Activated CD4-positive, alpha-beta T cell treated with anti-CD3 and anti-CD28 coated beads, Interleukin-2, Interleukin-6, amounts not matched to agents 100 ng/mL and 50 ng/mL, durations not matched to agents 16 hours and 8 hours (primary cell): ENCODE data around the gene RASA3.
"Not testable (repeated sequence)": the region's sequence is repeated elsewhere in the genome, so short reads cannot be mapped to it uniquely, and the experiment has no call there.

Experiments used
- DNase-seq: peaks from one replicate; pipeline ENCODE4 v3.0.0-alpha.2; 2020

The RASA3 gene, protein sequence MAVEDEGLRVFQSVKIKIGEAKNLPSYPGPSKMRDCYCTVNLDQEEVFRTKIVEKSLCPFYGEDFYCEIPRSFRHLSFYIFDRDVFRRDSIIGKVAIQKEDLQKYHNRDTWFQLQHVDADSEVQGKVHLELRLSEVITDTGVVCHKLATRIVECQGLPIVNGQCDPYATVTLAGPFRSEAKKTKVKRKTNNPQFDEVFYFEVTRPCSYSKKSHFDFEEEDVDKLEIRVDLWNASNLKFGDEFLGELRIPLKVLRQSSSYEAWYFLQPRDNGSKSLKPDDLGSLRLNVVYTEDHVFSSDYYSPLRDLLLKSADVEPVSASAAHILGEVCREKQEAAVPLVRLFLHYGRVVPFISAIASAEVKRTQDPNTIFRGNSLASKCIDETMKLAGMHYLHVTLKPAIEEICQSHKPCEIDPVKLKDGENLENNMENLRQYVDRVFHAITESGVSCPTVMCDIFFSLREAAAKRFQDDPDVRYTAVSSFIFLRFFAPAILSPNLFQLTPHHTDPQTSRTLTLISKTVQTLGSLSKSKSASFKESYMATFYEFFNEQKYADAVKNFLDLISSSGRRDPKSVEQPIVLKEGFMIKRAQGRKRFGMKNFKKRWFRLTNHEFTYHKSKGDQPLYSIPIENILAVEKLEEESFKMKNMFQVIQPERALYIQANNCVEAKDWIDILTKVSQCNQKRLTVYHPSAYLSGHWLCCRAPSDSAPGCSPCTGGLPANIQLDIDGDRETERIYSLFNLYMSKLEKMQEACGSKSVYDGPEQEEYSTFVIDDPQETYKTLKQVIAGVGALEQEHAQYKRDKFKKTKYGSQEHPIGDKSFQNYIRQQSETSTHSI

DNA sequence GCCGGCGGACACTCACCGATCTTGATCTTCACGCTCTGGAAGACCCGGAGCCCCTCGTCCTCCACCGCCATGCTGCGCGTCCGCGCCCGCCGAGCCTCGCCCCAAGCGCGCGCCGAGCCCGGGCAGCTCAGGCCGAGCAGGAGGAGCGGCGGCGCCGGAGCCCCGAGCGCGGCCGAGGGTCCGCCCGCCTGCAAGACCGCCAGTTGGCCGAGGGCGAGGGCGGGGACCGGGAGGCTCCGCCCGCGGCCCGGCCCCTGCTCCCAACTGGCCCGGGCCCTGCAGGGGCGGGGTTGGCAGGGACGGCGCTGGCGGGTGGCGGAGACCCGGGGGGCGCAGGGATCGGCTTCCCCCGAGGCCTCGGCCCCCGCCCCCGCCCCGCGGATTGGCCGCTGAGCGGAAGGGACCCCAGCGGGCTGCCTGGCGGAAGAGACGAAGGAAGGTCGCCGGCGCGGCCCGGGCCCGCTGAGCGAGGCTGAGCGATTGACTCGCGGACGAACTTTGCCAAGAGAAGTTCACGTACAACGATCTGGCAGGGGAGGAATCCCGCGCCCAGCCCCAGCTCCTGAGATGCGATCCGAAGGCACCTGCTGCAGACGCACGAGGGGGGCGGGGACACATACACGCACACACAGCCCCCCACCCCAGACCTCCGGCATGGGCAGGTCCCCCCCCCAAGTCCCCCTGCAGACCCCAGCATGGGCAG lies at the start of gene RASA3:
Gene RASA3, minus strand, starts transcription at position 205 of the 703 bp plus-strand sequence. Its CDS starts 134 bp downstream, at position 71.
- peak; percentile 70 for DNase-seq

DNA sequence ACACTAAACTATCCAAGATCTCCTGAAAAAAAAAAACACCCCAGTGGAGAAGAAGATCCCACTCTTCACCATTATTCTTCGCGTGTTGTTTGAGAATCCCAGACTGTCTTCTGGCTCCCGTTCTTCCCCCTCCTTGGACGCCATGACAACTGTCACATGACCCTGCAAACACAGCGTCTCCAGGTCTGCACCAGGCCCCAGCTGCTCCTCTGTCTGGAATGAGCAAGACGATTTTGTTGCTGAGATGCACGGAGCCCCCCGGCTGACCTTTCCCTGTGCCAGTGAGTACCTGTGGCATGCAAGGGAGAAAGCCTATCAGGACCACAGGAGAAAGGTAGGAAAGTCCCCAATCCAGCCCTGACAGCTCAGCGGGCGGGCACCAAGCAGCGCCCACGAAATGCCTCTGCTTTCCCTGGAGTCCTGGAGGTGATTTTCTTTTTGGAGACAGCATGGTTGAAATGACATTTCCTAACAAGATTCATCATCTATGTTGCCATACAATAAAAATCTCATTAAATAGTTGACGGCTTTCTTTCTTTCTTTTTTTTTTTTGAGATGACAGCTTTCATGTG lies 46.8 kb upstream of the RASA3 start, which contains the start of gene CFAP97D2:
Gene CFAP97D2, plus strand, starts transcription at position 171 of the 572 bp plus-strand sequence. Its CDS starts 74 bp downstream, at position 245.
- DNase-seq: no peak

DNA sequence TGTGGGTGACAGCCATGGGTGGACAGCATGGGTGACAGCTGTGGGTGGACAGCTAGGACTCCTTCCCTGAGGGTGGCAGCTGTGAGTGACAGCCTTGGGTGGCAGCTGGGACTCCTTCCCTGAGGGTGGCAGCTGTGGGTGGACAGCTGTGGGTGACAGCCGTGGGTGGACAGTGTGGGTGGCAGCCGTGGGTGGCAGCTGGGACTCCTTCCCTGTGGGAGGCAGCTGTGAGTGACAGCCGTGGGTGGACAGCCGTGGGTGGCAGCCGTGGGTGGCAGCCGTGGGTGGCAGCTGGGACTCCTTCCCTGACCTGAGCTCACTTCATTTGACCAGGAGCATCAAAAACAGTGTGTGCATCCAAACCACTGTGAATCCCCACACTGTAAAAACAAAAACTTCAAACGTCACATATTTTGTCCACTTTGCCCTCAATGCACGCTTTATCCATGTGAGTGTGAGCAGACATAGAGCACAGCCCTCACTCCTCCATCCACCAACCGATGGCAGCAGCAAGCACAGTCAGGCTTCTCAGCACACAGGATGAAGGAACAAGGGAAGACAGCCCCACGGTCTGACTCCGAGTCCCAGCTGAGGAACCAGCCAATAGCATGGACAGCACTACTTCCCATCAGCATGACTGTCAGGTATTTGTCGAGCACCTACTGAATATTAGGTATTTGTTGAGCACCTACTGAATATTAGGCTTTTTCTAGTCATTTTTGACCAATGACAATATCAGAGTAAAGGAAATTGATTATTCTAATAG lies 45.0 kb upstream of the RASA3 start:
- DNase-seq: no peak

DNA sequence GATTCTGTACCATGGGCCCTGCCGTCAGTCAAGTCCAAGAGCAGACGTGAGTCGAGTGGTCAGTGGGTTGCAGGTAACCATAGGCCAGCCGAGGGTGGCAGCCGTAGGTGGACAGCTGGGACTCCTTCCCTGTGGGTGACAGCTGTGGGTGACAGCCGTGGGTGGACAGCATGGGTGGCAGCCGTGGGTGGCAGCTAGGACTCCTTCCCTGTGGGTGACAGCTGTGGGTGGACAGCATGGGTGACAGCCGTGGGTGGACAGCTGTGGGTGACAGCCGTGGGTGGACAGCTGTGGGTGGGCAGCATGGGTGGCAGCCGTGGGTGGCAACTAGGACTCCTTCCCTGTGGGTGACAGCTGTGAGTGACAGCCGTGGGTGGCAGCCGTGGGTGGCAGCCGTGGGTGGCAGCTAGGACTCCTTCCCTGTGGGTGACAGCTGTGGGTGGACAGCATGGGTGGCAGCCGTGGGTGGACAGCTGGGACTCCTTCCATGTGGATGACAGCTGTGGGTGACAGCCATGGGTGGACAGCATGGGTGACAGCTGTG lies 44.0 kb upstream of the RASA3 start:
- not testable (repeated sequence) for DNase-seq

DNA sequence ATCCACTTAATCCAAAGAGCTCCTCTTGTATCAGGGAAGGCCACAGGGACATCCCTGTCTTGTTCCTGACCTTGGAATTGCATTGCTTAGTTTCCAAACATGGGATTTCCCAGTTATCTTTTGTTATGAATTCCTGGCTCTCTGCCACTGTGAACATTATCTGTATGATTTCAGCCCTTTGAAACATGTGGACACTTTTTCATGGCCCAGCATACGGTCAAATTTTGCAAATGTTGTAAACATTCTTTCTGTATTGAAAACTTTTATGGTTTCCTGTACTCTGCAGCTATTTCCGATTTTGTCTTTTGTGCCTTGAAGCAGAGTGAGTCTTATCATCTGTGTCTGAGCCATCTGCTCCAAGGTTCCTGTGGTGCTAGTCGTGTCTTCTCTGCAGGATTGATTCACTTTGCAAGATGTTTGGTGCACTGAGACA lies 42.1 kb upstream of the RASA3 start:
- no peak for DNase-seq

DNA sequence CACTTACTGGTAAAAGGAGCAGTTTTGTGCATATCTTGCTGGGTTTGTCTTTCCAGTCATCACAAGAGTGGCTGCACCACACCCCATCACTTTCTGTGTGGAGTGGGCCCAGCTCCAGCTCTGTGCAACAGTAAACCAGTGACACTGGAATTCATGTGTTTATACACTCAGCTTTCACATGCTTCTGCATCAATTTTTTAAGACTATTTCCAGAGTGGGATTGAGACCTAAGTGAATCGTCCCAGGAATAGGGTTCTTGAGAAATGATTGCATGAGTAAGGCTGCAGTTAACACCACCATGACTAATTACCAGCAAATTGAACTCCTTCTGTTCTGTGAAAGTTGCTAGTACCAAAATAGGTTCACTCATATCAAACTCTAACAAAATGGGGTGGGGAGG lies 41.3 kb upstream of the RASA3 start:
- no peak for DNase-seq

DNA sequence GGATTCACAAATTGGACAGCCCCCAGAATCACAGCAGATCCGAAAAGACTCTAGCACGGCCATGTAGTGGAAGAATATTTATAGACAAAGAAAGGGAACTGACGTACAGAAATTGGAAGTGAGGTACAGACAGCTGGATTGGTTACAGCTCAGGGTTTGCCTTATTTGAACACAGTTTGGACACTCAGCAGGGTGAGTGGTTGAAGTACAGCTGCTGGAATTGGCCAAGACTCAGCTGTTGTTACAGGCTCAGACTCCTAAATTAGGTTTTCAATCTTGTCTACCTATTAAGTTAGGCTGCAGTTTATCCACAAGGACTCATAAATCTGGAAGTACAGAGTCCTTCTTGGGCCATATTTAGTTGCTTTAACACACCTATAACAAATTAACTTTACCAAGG lies 40.8 kb upstream of the RASA3 start:
- DNase-seq: no peak

DNA sequence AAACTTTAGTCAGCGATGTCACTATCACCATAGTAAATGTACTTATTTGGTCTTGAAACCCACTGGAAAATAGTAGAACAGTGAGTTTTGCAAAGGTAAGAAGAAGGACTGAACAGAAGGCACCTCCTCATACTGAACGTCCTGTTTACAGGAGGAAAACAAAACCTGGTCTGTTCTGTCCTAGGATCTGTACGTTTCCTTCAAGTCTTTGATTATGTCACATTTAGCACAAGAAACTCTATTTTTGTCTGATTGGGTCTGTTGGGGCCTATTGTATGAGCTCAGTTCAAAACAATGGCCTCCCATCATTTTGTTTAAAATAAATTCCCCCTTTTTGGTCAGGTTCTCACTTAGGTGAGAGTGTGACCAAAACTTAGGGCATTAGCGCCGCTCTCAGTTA lies 35.5 kb upstream of the RASA3 start:
- no peak for DNase-seq

DNA sequence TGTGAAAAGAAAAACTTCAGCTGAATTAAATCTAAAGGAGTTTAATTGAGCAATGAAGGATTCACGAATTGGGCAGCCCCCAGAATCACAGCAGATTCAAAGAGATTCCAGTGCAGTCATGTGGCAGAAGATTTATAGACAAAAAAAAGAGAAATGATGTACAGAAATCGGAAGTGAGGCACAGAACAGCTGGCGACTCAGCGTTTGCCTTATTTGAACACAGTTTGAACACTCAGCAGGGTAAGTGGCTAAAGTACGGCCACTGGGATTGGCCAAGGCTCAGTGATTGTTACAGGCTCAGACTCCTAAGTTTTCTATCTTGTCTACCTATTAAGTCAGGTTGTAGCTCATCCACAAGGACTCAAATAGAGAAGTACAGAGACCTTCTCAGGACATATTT lies 35.0 kb upstream of the RASA3 start:
- DNase-seq: no peak

DNA sequence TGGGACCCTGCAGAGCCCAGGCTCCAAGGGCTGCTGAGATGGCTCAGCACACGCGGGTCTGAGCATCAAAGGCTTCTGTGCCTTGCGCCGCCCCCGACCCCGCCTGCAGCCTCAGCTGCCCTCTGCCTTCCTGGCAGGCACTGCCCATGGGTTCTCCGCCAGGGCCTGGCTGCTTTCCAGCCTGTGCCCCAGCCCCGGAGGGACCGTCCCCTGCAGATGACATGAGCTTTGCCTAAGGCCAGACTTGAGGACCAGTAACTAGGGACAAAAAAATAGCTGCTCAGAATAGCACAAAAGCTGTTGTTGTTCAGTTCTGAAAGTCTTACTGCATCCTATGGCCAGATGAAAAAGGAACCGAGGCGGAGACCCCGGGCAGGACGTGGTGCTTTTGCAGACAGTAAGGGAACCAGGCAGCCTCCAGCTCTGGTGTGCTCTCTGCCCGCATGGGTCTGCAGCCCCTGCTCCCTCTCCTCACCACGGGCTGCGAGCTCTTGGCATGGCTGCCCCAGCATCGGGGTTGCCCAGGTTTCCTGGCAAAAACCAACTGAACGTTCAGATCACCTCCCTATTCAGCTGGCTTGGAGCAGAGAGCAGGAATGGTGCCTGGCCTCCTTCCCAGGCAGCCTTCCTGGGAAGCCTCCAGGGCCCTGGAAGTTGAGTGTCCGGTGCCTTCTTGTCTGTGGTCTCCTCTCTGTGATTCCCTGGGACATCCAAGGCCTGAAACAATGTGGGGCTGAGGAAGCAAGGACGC lies 34.1 kb upstream of the RASA3 start:
- no peak for DNase-seq

DNA sequence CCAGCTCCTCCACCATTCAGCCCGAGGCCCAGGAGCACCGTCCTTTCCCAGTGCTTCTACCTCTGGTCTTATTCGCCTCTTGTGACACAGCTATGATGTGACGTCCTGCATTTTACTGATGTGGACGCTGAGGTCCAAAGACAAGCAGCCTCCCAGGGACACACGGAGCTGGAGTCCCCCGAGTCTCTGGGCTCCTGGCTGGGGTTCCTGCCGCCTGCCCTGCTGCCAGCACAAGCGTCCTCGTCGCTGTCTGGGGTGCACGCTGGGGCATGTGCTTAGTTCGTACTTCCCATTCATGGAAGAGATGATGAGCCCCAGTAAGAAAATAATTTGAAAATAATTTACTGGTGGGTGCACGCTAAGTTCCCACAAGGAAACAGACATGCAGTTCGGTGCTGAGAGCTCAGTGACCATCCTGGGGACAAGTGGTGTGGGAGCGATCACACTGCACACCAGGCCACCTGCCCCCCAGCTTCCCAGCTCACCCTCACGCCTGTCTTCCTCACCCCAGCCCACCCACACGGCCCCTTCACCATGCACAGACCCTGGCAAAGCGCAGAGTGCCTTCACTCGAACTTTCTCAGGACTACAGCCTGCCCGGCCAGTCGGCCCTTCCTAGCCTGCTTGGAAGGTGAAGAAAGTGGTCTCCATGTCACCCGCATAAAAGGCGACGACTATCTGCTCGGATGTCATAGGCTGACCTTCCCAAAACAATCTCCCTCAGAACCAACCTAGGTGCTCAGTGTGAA lies 32.4 kb upstream of the RASA3 start:
- DNase-seq: no peak

DNA sequence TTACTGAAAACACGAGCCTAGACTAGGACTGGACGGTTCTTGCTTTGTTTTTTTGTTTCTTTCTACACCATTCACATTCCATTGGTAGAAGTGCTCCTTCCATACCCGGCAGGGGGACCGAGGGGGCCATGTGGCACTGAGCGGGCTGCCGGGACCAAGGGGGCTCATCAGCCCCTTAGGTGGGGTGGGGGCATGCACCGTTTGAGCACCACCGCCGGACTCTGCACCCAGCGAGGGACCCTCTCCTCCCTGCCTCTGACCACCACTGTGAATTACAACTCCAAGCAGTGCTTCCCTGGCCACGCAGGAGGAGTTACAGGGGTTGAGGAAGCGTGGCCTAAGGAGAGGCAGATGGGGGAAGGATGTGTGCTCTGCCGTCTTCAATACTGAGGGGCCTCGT lies 31.6 kb upstream of the RASA3 start:
- DNase-seq: no peak

DNA sequence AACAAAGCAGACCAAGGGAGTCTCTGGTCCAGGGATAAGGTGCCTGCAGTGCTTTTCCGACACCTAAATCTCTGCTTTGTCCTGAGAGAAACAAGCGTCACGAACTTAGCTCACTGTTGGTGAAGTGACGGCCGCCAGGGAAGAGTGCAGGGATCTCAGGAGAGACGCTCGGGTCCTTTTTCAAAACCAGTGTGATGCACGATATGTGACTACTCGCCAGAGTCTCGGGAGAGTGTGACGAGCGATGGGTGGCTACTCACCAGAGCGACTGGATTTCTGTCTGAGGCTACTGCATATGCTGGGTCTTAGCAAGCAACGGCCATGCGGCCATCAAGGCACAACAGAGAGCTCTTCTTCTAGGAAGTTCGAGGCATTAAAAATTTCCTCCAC lies 30.1 kb upstream of the RASA3 start:
- DNase-seq: no peak

DNA sequence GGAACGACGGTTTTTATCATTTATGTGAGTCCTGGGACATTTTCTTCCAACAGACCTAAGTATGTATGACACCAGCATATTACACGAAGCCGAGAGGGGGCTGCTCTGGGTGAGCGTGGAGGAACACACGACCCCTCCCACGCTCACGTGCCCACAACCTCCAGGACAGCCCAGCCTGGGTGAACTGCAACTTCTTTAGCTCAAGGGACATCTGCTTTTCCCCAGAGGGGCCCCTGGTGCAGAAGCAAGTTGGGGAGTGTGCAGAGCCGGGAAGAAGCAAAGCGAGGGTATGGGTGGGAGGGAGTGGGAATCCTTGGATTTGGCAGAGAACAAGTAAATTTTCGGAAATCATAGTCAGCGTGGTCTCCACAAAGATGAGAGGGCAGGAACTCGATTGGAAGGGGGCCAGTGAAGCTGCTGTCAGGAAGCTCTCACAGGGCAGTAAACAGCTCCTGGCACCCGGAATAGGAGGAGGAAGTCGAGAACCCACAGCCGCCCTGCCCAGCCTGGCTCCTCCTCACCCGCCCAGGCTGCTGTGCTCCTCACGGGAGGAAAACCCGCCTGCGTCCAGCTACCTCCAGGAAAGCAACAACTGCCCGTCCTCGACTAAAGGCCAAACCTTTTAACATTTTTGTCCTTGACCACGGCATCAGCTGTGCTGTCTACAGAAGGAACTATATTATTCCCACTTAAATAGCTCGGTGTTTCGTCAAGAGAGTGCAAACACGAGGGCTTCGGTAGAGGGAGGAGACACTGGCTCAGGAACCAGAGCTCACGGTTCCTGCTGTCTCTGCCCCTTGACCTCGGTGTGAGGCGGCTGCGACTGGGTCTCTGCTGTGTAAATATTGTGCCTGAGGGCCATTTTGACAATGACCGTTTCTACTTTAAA lies 29.5 kb upstream of the RASA3 start:
- DNase-seq: peak; percentile 19

DNA sequence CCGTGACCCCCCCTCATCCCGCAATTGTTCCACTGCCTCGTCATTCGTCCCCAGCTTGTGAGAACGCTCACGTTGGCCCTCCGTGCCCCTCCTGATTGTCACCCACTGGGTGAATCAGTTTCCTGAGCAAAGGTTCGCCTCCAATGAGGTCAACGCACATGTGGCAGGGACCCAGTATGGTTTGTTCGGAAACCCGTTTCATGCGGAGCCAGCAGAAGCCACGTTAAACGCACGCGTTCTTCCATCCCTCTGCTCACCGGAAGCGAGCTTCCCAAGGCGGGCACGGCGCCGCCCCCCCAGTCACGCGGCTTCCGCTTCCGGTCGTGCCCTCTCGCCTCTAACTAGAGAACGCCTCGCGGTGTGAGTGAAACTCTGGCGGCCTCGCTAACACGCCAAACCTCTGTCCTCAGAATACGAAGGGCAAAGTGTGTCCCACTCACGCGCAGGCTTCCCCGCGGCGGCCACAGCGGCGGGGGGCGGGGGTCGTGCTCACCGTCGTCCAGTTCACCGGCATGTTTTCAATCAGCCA lies 28.7 kb upstream of the RASA3 start:
- DNase-seq: no peak

DNA sequence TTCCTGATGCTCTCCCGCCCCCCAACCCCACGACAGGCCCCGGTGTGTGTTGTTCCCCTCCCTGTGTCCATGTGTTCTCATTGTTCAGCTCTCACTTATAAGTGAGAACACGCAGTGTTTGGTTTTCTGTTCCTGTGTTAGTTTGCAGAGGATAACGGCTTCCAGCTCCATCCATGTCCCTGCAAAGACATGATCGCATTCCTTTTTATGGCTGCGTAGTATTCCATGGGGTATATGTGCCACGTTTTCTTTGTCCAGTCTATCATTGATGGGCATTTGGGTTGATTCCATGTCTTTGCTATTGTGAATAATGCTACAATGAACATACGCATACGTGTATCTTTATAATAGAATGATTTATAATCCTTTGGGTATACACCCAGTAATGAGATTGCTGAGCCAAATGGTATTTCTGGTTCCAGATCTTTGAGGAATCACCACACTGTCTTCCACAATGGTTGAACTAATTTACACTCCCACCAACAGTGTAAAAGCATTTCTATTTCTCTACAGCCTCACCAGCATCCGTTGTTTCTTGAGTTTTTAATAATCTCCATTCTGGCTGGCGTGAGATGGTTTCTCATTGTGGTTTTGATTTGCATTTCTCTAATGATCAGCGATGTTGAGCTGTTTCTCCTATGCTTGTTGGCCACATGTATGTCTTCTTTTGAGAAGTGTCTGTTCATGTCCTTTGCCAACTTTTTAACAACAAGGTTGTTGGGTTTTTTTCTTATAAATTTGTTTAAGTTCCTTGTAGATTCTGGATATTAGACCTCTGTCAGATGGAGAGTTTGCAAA lies 26.6 kb upstream of the RASA3 start:
- not testable (repeated sequence) for DNase-seq

DNA sequence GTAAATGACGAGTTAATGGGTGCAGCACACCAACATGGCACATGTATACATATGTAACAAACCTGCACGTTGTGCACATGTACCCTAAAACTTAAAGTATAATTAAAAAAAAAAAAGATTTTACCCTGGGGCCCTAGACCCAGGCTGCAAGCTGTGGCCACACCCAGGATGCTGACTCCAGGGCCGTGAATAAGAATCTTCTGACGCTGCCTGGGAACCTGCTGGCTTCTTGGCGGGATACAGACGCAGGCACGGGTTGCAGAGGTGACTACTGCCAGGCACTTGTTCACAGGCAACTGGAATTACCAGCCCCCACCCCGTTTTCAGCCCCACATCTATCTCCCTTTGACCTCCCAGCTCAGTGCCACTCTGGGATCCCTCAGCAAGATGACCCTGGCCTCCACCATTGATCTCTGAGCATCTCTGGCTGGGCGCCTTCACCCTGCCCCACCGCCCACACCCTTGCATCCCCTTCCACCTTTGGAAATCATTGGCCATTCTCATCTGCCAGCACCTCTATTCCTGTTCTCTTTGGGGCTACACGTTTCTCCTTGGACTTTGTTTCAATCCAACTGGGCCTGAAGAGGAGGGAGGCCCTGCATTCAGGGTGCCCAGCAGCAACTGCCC lies 25.6 kb upstream of the RASA3 start:
- DNase-seq: no peak
